GM12872 (cell line): Measurements from ENCODE around the gene WDFY1.

Experiments used
- CTCF ChIP-seq: IDR thresholded peaks from 3 replicates; pipeline ENCODE4 v1.5.1; 2011; ENCODE audit warnings: low read depth, mild to moderate bottlenecking, low read length, moderate library complexity; ENCODE audit not compliant: insufficient read depth

The WDFY1 gene

GRCh38 chr2:223860809-223861738 is 84.1 kb downstream of the WDFY1 start:
- TF ChIP-seq CTCF, result no peak

DNA sequence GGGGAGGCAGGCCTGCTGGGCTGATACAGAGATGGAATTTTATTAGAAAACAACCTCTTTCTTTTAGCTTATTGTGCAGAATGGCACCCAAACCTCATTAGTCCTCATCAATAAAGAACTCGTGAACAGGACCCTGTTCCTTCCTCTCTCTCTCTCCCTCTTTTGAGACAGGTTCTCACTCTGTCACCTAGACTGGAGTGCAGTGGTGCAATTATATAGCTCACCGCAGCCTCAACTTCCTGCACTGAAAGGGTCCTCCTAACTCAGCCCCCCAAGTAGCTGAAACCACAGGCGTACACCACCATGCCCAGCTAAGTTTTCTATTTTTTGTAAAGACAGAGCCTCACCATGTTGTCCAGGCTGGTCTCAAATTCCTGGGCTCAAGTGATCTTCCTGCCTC is 86.1 kb downstream of the WDFY1 start:
- no peak for TF ChIP-seq CTCF

DNA sequence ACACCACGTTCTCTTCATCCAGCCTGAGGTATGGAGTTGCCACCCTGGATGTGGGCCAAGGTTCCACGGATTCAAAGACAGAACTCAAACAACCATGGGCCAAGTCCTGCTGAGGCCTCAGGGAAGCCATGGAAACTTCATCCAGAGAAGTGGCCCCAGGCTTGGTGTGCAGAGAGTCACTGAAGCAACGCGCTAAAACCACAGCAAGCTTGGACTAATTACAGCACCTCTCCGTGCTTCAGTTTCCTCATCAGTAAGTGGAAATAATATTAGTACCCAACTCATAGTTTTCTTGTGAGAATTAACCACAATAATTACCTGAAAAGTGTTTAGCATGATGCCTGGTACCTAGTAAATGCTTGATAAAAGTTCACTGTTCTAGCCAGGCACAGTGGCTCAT is 88.6 kb downstream of the WDFY1 start:
- TF ChIP-seq CTCF, result no peak

- TF ChIP-seq CTCF, result no peak
Observed at GRCh38 chr2:223856021-223856420, 89.1 kb downstream of the WDFY1 start.

GRCh38 chr2:223855426-223855825 is 89.7 kb downstream of the WDFY1 start:
- no peak for TF ChIP-seq CTCF

- TF ChIP-seq CTCF, result no peak
Observed at GRCh38 chr2:223854741-223855140, 90.4 kb downstream of the WDFY1 start.

GRCh38 chr2:223853425-223853837 is 91.7 kb downstream of the WDFY1 start:
- no peak for TF ChIP-seq CTCF
